ENCODE data around the gene MISP.

The MISP gene

GRCh38 chr19:772730-773436 is 22.0 kb downstream of the MISP start:
- DNase-seq (ENCODE audit: low spot score), result no peak

GRCh38 chr19:776549-776948 is 25.6 kb downstream of the MISP start:
- no peak for DNase-seq (ENCODE audit: low spot score)

- no peak for DNase-seq (ENCODE audit: low spot score)
Measured at GRCh38 chr19:778910-779653, 28.2 kb downstream of the MISP start.

GRCh38 chr19:780935-781334 is 30.0 kb downstream of the MISP start:
- DNase-seq (ENCODE audit: low spot score), result no peak

- DNase-seq (ENCODE audit: low spot score), result no peak
Measured at GRCh38 chr19:781800-782184, 30.9 kb downstream of the MISP start.

GRCh38 chr19:782185-782877 is 31.4 kb downstream of the MISP start:
- DNase-seq (ENCODE audit: low spot score), result no peak

GRCh38 chr19:782878-783668 is 32.2 kb downstream of the MISP start:
- DNase-seq (ENCODE audit: low spot score), result no peak

- DNase-seq (ENCODE audit: low spot score), result no peak
Measured at GRCh38 chr19:784541-784940, 33.6 kb downstream of the MISP start.

GRCh38 chr19:787536-787935 is 36.6 kb downstream of the MISP start:
- DNase-seq (ENCODE audit: low spot score), result no peak

GRCh38 chr19:788686-788982 is 37.7 kb downstream of the MISP start:
- no peak for DNase-seq (ENCODE audit: low spot score)

GRCh38 chr19:788983-789700 is 38.2 kb downstream of the MISP start:
- no peak for DNase-seq (ENCODE audit: low spot score)

GRCh38 chr19:789701-790060 is 38.8 kb downstream of the MISP start:
- no peak for DNase-seq (ENCODE audit: low spot score)

GRCh38 chr19:791007-791566 is 40.2 kb downstream of the MISP start:
- DNase-seq (ENCODE audit: low spot score), result no peak

GRCh38 chr19:791567-792305 is 40.8 kb downstream of the MISP start:
- DNase-seq (ENCODE audit: low spot score), result no peak

- no peak for DNase-seq (ENCODE audit: low spot score)
Measured at GRCh38 chr19:792306-792885, 41.5 kb downstream of the MISP start.

GRCh38 chr19:793806-794205 is 42.9 kb downstream of the MISP start:
- no peak for DNase-seq (ENCODE audit: low spot score)

- no peak for DNase-seq (ENCODE audit: low spot score)
Measured at GRCh38 chr19:795073-795611, 44.2 kb downstream of the MISP start.

- no peak for DNase-seq (ENCODE audit: low spot score)
Measured at GRCh38 chr19:795691-796581, 45.0 kb downstream of the MISP start.
